ENCODE results near the gene AXIN2.

DNA sequence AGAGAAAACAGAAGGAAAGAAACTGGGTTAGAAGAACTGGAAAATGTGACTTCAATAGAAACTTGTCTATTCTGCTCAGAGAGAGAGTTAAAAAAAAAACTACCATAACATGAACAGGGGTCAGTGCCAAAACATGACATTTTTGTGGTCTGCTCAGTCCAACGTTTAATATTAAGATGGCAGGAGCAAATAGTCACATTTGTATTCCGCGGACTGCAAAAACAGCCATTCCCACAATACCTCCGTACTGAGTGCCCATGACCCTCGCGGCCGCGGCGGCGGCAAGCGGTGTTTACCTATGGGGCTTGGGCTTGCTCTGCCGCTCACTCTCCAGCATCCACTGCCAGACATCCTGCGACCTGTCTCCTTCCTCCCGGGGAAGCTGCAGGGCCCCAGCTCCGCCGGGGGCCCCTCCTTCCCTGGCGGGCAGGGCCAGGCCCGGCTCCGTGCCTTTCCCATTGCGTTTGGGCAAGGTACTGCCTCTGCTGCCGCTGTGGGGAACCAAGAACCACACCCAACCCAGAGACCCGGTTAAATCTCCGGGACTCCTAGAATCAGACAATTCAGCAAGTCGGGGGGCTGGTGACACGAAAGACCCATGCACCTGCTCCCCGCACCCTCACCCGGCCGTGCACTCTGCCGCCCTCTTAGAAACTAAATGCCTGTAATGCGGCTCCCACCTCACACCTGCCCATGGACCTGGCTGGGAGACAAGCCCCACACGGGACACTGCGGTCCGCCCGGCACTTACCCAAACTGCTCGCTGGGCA, 24.7 kb downstream of the AXIN2 start:
- TF ChIP-seq, protein P1, sequence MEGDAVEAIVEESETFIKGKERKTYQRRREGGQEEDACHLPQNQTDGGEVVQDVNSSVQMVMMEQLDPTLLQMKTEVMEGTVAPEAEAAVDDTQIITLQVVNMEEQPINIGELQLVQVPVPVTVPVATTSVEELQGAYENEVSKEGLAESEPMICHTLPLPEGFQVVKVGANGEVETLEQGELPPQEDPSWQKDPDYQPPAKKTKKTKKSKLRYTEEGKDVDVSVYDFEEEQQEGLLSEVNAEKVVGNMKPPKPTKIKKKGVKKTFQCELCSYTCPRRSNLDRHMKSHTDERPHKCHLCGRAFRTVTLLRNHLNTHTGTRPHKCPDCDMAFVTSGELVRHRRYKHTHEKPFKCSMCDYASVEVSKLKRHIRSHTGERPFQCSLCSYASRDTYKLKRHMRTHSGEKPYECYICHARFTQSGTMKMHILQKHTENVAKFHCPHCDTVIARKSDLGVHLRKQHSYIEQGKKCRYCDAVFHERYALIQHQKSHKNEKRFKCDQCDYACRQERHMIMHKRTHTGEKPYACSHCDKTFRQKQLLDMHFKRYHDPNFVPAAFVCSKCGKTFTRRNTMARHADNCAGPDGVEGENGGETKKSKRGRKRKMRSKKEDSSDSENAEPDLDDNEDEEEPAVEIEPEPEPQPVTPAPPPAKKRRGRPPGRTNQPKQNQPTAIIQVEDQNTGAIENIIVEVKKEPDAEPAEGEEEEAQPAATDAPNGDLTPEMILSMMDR (conservative IDR thresholded peaks at IDR 0.05; ENCODE audit: low read depth, low read length), result no peak
- no peak for TF ChIP-seq EZH2 (IDR thresholded peaks at IDR 0.05; ENCODE audit: borderline replicate concordance, low read depth, low read length, poor library complexity, severe bottlenecking)
